Upper lobe of left lung (tissue), 6 donors: ENCODE results near the gene DPP4. TPM values are rescaled to one million over a fixed set of nuclear protein-coding genes. Genes with fewer than 3 reads are reported as not detected.
A peak's percentile ranks its signal among the peaks of the same experiment; 100 is the strongest.

Experiments used
- ATAC-seq, 2 donors: fragments of 200-7000 bp; cut with Tn5 transposase; one replicate each; pipeline ENCODE4 v1.9.1; 2022; ENCODE audit warnings: mild to moderate bottlenecking in 2 of 2, moderate library complexity in 2 of 2; ENCODE audit not compliant: low FRiP score in 2 of 2
- DNase-seq, 2 donors: peaks; one replicate each; pipeline ENCODE4 v3.0.0-alpha.2; 2019 to 2020
- H3K27ac ChIP-seq, 4 donors: fragments of 200-600 bp; sonication (generic); one replicate each; pipeline ENCODE4 v1.5.1; 2016 to 2019
- H3K27me3 ChIP-seq, 4 donors: fragments of 200-600 bp; sonication (generic); one replicate each; pipeline ENCODE4 v1.5.1; 2017 to 2019
- H3K36me3 ChIP-seq, 4 donors: fragments of 200-600 bp; sonication (generic); one replicate each; pipeline ENCODE4 v1.5.1; 2016 to 2019
- H3K4me1 ChIP-seq, 4 donors: fragments of 200-600 bp; sonication (generic); one replicate each; pipeline ENCODE4 v1.5.1; 2018 to 2019
- H3K4me3 ChIP-seq, 4 donors: fragments of 200-600 bp; sonication (generic); one replicate each; pipeline ENCODE4 v1.5.1; 2017 to 2019; ENCODE audit warnings: mild to moderate bottlenecking in 2 of 4, moderate library complexity in 1 of 4
- H3K9me3 ChIP-seq, 4 donors: fragments of 200-600 bp; sonication (generic); one replicate each; pipeline ENCODE4 v1.5.1; 2018 to 2019
- CTCF ChIP-seq, 6 experiments: fragments of 450-650 bp in 4 of 6; fragments of 200-600 bp in 2 of 6; sonication (generic) in 2 of 6; IDR thresholded peaks; one replicate each; pipeline ENCODE4 v1.5.1; 2016 to 2019; ENCODE audit warnings: antibody characterized with exemption in 6 of 6
- EP300 ChIP-seq, 4 donors: sonication (generic); formaldehyde crosslinking; IDR thresholded peaks; one replicate each; pipeline ENCODE4 v1.5.1; 2017; ENCODE audit warnings: antibody characterized with exemption in 4 of 4, control low read depth in 2 of 4
- POLR2A ChIP-seq, 4 donors: fragments of 450-650 bp; IDR thresholded peaks; one replicate each; pipeline ENCODE4 v1.5.1; 2016 to 2017; ENCODE audit warnings: antibody characterized with exemption in 4 of 4, mild to moderate bottlenecking in 2 of 4
- POLR2AphosphoS5 ChIP-seq, 2 donors: sonication (generic); formaldehyde crosslinking; IDR thresholded peaks; one replicate each; pipeline ENCODE4 v1.5.1; 2017; ENCODE audit warnings: antibody characterized with exemption in 2 of 2
- WGBS, 2 donors: methylation state at CpG; one replicate each; pipeline ENCODE4 v1.1.5; 2017 to 2018; 5-methylcytosine and 5-hydroxymethylcytosine counted together
- total RNA-seq, 6 donors: library from RNA; depleted of rRNA in 4 of 6; stranded (reverse); fragments of >200 nt in 4 of 6; gene quantifications; one replicate each; pipeline versions ENCODE4 v1.1.0 to v1.2.1, GENCODE V29; 2016 to 2021
- donor health status: DM: no; HTN: no; CAD: no; lungs with moderate emphysema.
- donor health status: DM: no; HTN: yes; CAD: no; lungs with severe emphysema.

DPP4 gene
- total RNA-seq, 6 donors from 2014 or later = 16.4 to 77.3 (median 27.5) TPM

- Histone ChIP-seq H3K9me3 (no peaks in the 10 kb centered on the region), H3K27me3 (no peaks in the 10 kb centered on the region), H3K27ac (no peak overlapping the region), H3K4me3 (no peak overlapping the region), H3K4me1 (peaks cover 0 to 7% (median 5%) of the 10 kb centered on the region in 4 donors), H3K36me3 (no peaks in the 10 kb centered on the region)
- DNase-seq (peak in 1 of 2 donors; percentile 26), ATAC-seq (peak in 1 of 2 donors; percentile 39)
- TF ChIP-seq EP300 (IDR thresholded peaks at IDR 0.05) (peak in 1 of 4 donors; percentile 43), POLR2A (IDR thresholded peaks at IDR 0.05) (no peak), POLR2AphosphoS5 (IDR thresholded peaks at IDR 0.05) (no peak)
- WGBS, 2 donors = 54 to 58% methylated on average over 8 of the region's 8 CpGs
These were observed 55.5 kb downstream of the DPP4 start for GRCh38 chr2:162018530-162018929.

GRCh38 chr2:162017233-162017632 is 56.8 kb downstream of the DPP4 start:
- H3K4me1 ChIP-seq = peaks cover 0 to 11% (median 7%) of the 10 kb centered on the region in 4 donors
- no peaks in the 10 kb centered on the region for H3K9me3 ChIP-seq
- no peak for ATAC-seq
- TF ChIP-seq EP300 (IDR thresholded peaks at IDR 0.05) (no peak), POLR2AphosphoS5 (IDR thresholded peaks at IDR 0.05) (no peak), POLR2A (IDR thresholded peaks at IDR 0.05) (no peak), CTCF (IDR thresholded peaks at IDR 0.05) (no peak)
- H3K27ac ChIP-seq = no peak overlapping the region
- H3K4me3 ChIP-seq = no peak overlapping the region
- H3K36me3 ChIP-seq = no peaks in the 10 kb centered on the region
- peak in 1 of 2 donors; percentile 19 for DNase-seq
- H3K27me3 ChIP-seq = no peaks in the 10 kb centered on the region
- 86 to 96% methylated on average over 3 of the region's 3 CpGs for WGBS, 2 donors

- H3K4me3 ChIP-seq = no peak overlapping the region
- 71 to 79% methylated on average over 2 of the region's 2 CpGs for WGBS, 2 donors
- peaks cover 0 to 11% (median 7%) of the 10 kb centered on the region in 4 donors for H3K4me1 ChIP-seq
- ATAC-seq (no peak), DNase-seq (no peak)
- no peaks in the 10 kb centered on the region for H3K27me3 ChIP-seq
- TF ChIP-seq POLR2A (IDR thresholded peaks at IDR 0.05) (no peak), POLR2AphosphoS5 (IDR thresholded peaks at IDR 0.05) (no peak), CTCF (IDR thresholded peaks at IDR 0.05) (no peak), EP300 (IDR thresholded peaks at IDR 0.05) (no peak)
- no peaks in the 10 kb centered on the region for H3K9me3 ChIP-seq
- H3K36me3 ChIP-seq = no peaks in the 10 kb centered on the region
- no peak overlapping the region for H3K27ac ChIP-seq
These were observed 57.9 kb downstream of the DPP4 start for GRCh38 chr2:162016080-162016479.

- Histone ChIP-seq H3K27ac (peak overlapping the region in 2 of 4 donors; percentile 19 to 25), H3K36me3 (no peaks in the 10 kb centered on the region), H3K4me3 (no peak overlapping the region), H3K9me3 (no peaks in the 10 kb centered on the region), H3K27me3 (no peaks in the 10 kb centered on the region), H3K4me1 (peaks cover 0 to 11% (median 7%) of the 10 kb centered on the region in 4 donors)
- DNase-seq (no peak), ATAC-seq (no peak)
- 66 to 77% methylated on average over 6 of the region's 6 CpGs for WGBS, 2 donors
- TF ChIP-seq POLR2A (IDR thresholded peaks at IDR 0.05) = no peak
- TF ChIP-seq EP300 (IDR thresholded peaks at IDR 0.05) = no peak
- TF ChIP-seq POLR2AphosphoS5 (IDR thresholded peaks at IDR 0.05) = no peak
- no peak for TF ChIP-seq CTCF (IDR thresholded peaks at IDR 0.05)
These were observed 59.3 kb downstream of the DPP4 start for GRCh38 chr2:162014751-162015150.

- peak overlapping the region in 1 of 4 donors; percentile 23 for H3K4me3 ChIP-seq
- WGBS, 2 donors = 57 to 61% methylated on average over 9 of the region's 9 CpGs
- peak in 1 of 2 donors; percentile 82 for ATAC-seq
- no peak for TF ChIP-seq CTCF (IDR thresholded peaks at IDR 0.05)
- TF ChIP-seq POLR2A (IDR thresholded peaks at IDR 0.05) = no peak
- no peak for TF ChIP-seq EP300 (IDR thresholded peaks at IDR 0.05)
- no peak for TF ChIP-seq POLR2AphosphoS5 (IDR thresholded peaks at IDR 0.05)
- no peak for DNase-seq
- H3K9me3 ChIP-seq = no peaks in the 10 kb centered on the region
- peak overlapping the region in 3 of 4 donors; percentile 2 to 25 (median 19) for H3K27ac ChIP-seq
- no peaks in the 10 kb centered on the region for H3K36me3 ChIP-seq
- no peaks in the 10 kb centered on the region for H3K27me3 ChIP-seq
- peaks cover 0 to 11% (median 7%) of the 10 kb centered on the region in 4 donors for H3K4me1 ChIP-seq
These were observed 60.2 kb downstream of the DPP4 start for GRCh38 chr2:162013514-162014475.
